Activated CD8-positive, alpha-beta memory T cell treated with anti-CD3 and anti-CD28 coated beads, Interleukin-2, amount 50 U/mL, for 24 hours (primary cell): ENCODE measurements around the gene CHTF18.
A peak's percentile ranks its signal among the peaks of the same experiment; 100 is the strongest.
"Not testable (repeated sequence)": the region's sequence is repeated elsewhere in the genome, so short reads cannot be mapped to it uniquely, and the experiment has no call there.

Experiments used
- DNase-seq: peaks from one replicate; pipeline ENCODE4 v3.0.0-alpha.2; 2020; ENCODE audit errors: extremely low read depth

The CHTF18 gene

GRCh38 chr16:807347-808084 is 19.1 kb downstream of the CHTF18 start:
- peak; percentile 63 for DNase-seq

DNA sequence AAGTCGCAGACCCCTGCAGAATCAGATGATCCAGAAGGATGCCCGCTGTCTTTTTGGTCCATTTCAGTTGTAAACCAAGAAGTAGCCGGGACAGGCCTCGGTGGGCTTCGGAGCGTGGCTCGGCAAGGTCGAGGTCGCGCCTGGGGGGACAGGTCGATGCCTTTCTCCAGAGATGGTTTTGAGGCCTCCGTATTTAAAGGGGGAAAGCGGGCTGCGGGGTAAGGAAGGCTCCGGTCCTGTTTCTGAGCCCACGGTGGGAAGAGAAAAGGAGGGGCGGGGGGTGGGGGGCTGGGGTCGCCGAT is 19.6 kb downstream of the CHTF18 start:
- DNase-seq, result no peak

GRCh38 chr16:813204-813915 is 24.9 kb downstream of the CHTF18 start:
- DNase-seq, result no peak

GRCh38 chr16:813916-814412 is 25.5 kb downstream of the CHTF18 start:
- no peak for DNase-seq

DNA sequence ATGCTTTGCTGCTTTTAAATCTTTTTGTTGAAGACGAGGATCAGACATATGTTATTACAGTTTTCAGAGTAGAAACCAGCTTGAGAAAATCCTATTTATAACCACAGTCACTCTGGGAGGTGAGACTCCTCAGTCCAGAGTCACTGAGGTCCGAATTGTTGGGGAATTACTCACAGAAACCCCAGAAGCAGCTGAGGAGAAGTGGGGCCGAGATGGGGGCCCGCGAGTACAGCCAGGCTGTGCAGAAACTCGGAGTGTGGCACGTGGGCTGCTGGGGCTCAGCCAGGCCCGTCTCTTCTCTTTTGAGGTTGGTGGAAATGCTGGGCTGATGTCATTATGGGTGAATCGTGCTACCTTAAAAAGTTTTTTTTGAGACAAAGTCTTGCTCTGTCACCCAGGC is 26.6 kb downstream of the CHTF18 start:
- no peak for DNase-seq

DNA sequence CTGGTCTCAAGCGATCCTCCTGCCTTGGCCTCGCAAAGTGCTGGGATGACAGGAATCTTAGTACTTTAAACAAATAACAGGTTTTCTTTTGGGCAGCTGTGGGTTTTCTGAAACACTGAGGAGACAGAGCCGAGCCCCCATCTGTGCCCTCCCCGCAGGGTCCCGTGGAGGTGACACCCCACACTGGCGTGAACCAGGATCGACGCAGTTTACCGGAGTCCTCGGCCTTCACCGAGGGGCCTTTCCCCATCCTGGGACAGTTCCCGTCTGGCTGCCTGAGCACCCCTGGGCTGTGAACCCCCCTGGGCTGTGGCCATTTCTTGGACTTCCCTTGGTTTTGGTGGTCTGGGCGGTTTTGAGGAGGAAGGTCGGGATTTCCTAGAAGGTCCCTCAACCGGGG is 27.4 kb downstream of the CHTF18 start:
- no peak for DNase-seq

DNA sequence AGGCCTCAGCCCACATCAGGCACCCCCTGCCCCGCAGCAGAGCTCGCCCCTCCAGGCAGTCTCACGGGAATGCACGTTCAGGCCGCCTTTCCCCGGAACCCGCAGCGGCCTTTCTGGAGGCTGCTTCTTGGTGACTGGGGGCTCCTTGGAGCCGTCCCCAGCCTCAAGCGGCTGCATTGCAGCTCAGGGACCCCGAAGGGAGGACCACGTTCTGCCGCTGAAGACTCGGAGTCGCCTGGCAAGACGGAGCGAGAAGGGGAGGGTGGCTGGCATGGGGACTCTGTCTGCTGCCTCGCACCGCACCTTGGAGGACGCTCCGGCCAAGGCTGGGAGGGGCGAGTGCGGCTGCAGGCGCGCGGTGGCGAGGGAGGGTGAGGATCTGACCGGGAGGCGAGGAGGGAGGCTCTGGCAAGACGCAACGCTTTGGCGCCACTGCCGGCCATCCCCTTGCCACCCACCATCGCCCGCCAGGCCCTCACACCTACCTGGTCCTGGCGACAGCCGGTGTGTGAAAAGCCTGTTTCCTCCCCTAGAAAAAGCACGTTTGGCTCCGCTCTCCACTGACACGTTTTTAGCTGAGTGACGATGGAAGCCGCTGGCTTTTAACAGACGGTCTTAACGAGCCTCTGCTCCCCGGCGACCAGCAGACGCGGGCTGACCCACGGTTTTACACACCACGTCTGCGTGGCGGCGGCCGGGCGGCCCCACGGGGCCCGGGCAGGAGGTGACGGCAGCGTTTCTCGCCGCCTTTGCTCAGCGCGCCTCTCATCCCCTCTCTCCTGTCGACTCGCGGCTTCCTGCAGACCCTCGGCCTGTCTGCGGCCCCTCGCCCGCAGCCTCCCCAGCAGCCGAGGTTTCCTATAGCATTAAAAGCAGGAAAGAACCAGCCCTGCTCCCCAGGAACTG is 28.8 kb downstream of the CHTF18 start:
- no peak for DNase-seq

- DNase-seq, result no peak
Measured at GRCh38 chr16:818132-818531, 29.7 kb downstream of the CHTF18 start.

DNA sequence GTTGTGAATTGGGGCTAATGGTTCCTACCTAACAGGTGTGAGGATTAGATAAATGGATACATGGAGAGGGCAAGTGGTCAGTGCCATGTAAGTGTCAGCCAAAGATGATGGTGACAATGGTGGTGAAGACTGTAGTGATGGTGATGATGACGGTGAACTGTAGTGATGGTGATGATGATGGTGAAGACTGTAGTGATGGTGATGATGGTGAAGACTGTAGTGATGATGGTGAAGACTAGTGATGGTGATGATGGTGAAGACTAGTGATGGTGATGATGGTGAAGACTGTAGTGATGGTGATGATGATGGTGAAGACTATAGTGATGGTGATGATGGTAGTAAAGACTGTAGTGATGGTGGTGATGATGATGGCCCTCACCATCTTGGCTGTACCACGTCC is 30.2 kb downstream of the CHTF18 start:
- no peak for DNase-seq

DNA sequence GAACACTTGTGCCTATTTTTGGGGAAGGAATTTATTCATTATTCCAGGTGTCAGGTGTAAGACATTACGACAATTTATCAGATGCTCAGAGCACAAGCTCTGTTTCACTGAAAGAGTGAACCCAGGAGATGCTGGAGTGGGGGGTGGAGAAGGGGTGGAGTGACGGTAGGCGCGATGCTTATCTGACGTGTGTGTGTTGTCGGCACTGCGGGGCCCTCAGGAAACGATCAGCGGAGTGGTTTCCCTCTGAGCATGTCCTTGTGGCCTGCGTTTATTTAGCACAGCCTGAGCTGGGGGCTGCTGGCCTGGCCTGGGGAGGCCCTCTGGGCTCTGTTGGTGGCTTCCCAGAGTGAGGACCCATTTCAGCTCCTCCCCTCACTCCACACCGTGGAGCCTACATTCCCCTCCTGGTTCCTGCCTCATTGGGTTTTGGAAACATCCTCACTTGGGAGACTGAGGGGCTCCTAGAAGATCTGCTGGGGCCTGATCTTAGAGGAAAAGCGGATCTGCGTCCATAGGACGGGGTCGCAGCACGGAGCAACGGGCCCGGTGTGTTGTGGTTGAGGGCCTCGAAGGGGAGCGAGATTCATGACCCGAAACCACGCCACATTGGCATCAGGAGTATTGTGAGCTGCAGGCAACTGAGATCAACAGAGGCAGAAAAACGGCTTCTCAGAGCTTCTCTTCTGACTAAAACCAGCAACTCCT is 31.1 kb downstream of the CHTF18 start:
- no peak for DNase-seq

DNA sequence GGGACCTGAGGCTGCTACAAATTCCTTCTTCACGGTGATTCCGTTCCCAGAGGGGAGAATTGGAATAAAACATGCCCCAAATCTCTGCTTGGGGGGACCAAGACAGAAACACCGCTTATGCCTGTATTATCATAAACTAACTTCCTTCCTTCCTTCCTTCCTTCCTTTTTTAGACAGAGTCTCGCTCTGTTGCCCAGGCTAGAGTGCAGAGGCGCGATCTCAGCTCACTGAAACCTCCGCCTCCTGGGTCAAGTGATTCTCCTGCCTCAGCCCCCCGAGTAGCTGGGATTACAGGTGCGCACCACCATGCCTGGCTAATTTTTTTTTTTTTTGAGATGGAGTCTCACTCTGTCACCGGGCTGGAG is 31.6 kb downstream of the CHTF18 start:
- not testable (repeated sequence) for DNase-seq

DNA sequence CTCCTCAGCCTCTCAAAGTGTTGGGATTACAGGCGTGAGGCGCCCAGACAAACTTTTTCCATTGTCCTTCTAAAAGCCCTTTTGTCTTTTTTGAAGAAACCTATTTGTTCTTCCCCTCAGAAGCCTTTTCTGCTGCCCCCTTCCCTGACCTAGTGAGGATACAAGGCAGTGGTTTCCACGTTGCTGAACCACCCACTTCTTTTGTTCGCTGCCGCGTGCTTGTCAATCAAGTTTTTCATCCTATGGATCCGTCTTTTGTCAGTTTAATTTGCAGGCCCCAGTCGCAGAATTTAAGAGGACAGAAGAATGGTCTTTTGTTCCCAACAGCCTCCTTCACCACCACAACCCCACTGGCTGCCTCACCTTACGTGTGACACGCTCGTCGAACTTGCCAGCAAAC is 32.3 kb downstream of the CHTF18 start:
- no peak for DNase-seq

DNA sequence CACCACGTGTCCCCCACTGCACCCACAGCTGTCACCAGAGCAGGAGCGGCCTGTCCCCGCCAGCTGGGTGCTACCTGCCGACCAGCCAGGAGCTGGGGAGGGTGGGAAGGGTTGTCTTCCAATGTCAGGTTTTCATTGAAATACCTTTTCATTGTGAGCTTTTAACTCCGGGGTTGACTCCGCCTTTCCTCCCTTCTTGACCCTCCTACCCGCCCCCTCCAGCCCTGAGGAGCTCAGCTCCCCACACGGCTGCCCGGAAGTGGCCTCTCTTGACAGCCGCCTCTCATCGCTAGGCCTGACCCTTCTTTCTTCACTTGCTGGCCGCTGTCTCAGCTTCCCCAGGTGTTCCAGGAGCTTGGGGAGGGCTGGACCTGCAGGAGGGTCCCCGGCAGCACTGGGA is 33.3 kb downstream of the CHTF18 start:
- no peak for DNase-seq

- no peak for DNase-seq
Measured at GRCh38 chr16:822174-822908, 33.9 kb downstream of the CHTF18 start.

DNA sequence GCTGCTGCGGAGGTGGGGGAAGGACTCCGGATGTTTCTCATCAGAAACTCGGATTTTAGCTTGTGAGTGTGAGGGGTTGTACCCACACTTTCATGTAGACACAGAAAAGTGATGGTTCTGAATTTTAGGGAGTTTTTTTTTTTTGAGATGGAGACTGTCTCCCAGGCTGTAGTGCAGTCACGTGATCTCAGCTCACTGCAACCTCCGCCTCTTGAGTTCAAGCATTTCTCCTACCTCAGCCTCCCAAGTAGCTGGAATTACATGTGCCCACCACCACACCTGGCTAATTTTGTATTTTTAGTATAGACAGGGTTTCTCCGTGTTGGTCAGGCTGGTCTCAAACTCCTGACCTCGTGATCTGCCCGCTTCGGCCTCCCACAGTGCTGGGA is 34.5 kb downstream of the CHTF18 start:
- DNase-seq, result no peak

DNA sequence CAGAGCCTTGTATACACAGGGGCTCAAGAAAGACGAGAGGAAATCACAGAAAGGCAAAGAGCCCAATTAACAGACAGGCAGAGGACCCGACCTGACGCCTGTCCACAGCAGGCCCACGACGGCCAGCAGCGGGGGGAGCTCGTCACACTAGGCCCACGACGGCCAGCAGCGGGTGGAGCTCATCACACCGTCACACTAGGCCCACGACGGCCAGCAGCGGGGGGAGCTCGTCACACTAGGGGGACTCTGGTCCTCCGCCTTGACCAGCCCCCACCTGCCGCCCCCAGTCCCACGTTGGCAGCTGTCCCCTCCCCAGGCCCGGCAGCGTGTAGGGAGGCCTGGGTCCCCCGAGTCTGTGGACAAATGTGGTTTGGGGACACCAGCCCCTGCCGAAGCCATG is 35.8 kb downstream of the CHTF18 start:
- DNase-seq, result no peak

DNA sequence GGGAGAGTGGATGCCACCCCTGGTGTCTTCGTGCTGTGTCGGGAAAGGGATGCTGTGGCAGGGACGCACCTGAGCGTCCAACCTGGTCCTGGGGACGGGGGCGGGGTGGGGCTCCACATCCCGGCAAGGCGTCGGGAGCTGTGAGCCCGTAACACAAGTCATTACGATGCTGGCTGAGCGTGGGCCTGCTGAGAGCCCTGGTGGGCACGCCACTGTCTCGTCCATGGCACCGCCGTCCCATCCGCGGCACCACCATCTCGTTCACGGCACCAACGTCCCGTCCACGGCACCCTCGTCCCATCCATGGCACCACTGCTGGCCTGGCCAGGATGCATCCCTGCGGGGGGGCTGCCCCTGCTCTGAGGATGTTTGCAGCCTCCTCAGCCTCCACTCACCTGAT is 36.2 kb downstream of the CHTF18 start:
- DNase-seq, result no peak

- DNase-seq, result no peak
Measured at GRCh38 chr16:825341-826061, 37.1 kb downstream of the CHTF18 start.

DNA sequence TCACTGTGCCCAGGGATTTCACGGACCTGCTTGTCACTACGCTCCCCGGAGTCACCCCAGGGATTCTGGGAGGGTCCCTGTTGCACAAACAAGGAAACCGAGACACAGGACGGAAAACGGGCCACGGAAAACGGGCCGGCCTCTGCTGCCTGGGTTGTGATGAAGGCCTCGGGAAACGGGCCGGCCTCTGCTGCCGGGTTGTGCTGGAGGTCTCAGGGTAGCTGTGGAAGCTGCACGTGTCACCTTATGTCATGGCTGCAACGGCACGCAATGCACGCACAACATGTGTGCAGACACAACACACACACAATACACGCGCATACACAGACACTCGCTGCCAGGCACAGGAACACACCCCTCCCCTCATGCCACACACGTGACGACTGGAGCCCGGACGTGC is 39.1 kb downstream of the CHTF18 start:
- DNase-seq, result no peak

- no peak for DNase-seq
Measured at GRCh38 chr16:828891-829290, 40.5 kb downstream of the CHTF18 start.
